Psoas muscle (tissue), 8 donors: Measurements from ENCODE around the gene FGF11. TPM values are rescaled to one million over a fixed set of nuclear protein-coding genes. Genes with fewer than 3 reads are reported as not detected.
A peak's percentile ranks its signal among the peaks of the same experiment; 100 is the strongest.

Experiments
- ATAC-seq, 4 donors: fragments of 200-7000 bp; cut with Tn5 transposase; one replicate each; pipeline ENCODE4 v1.9.1; 2020; ENCODE audit warnings: moderate library complexity in 3 of 4, mild to moderate bottlenecking in 2 of 4
- DNase-seq, 2 donors: peaks; one replicate each; pipeline ENCODE4 v3.0.0-alpha.2; 2020
- H3K27ac ChIP-seq: fragments of 200-600 bp; one replicate; pipeline ENCODE4 v1.8.0; 2022
- H3K27me3 ChIP-seq, 3 donors: fragments of 200-600 bp in 1 of 3; one replicate each; pipeline versions ENCODE4 v1.6.1 to v1.8.0; 2013 to 2022; ENCODE audit warnings: low read length in 2 of 3, mild to moderate bottlenecking in 2 of 3, moderate library complexity in 1 of 3; ENCODE audit not compliant: insufficient read depth in 3 of 3
- H3K36me3 ChIP-seq, 2 donors: fragments of 200-600 bp in 1 of 2; one replicate each; pipeline versions ENCODE4 v1.6.1 to v1.8.0; 2013 to 2022; ENCODE audit warnings: low read depth in 1 of 2, mild to moderate bottlenecking in 1 of 2, moderate library complexity in 1 of 2; ENCODE audit not compliant: insufficient read depth in 1 of 2
- H3K4me1 ChIP-seq: fragments of 200-600 bp; one replicate; pipeline ENCODE4 v1.8.0; 2022
- H3K4me3 ChIP-seq: fragments of 200-600 bp; one replicate; pipeline ENCODE4 v1.8.0; 2022; ENCODE audit warnings: mild to moderate bottlenecking
- H3K9me3 ChIP-seq: fragments of 200-600 bp; one replicate; pipeline ENCODE4 v1.8.0; 2022
- CTCF ChIP-seq: fragments of 200-600 bp; IDR thresholded peaks from one replicate; pipeline ENCODE4 v1.8.0; 2022; ENCODE audit warnings: antibody characterized with exemption
- WGBS, 3 donors: extraction: QIAGEN DNeasy Blood & Tissue Kit; methylation state at CpG; one replicate each; pipeline versions ENCODE4 v1.1.6 to v1.1.7; 2013; 5-methylcytosine and 5-hydroxymethylcytosine counted together
- intact Hi-C, 2 donors: fragments of 100-400 bp; cut with DNase I; formaldehyde crosslinking; loops; one replicate each; pipeline versions ENCODE4 v1.11.0 to v1.14.2; 2022
- polyA plus RNA-seq, 3 donors: library from polyadenylated mRNA; stranded (reverse); fragments of 200-250 nt; gene quantifications; one replicate each; pipeline ENCODE4 v1.2.3, GENCODE V29; 2013
- total RNA-seq, 4 donors: library from RNA; stranded (reverse); fragmentation: NEBNext Ultra II Directional in 2 of 4; extraction: Animal tissue kit (Norgen Biotek cat#: 25700) in 2 of 4; gene quantifications; one replicate each; pipeline versions ENCODE4 v1.2.1 to v1.2.4, GENCODE V29; 2021 to 2023
- donor health status: healthy with polysubstance abuse.
- donor health status: DM: no; HTN: no; CAD: no; lungs with moderate emphysema.
- donor health status: Bipolar disorder and iron deficiency.
- donor health status: healthy.
- donor health status: DM: yes; HTN: yes; CAD: no.
- donor health status: DM: no; HTN: no; CAD: no.
- donor health status: DM: no; HTN: no; CAD: no.
- donor health status: DM: yes; HTN: yes; CAD: no.

FGF11 gene
- total and polyA plus RNA-seq, 7 donors = 2.0 to 21.1 (median 4.4) TPM

GRCh38 chr17:7429722-7430121 lies 9.6 kb upstream of the FGF11 start:
- intact Hi-C loops = loop anchor here (5.0 to 10.0 kb wide), 2 partner anchors 62 to 255 kb away; partner anchors contain the start of genes TP53 (in 1 of the 2) and WRAP53 (in 1 of the 2)
- ATAC-seq = no peak
- DNase-seq = no peak

GRCh38 chr17:7431231-7431630 lies 8.1 kb upstream of the FGF11 start:
- no peak overlapping the region for H3K4me3 ChIP-seq
- intact Hi-C loops = loop anchor here (5.0 to 10.0 kb wide), 2 partner anchors 64 to 254 kb away; partner anchors contain the start of genes TP53 (in 1 of the 2) and WRAP53 (in 1 of the 2)
- DNase-seq = no peak
- H3K27ac ChIP-seq = no peak overlapping the region
- no peaks in the 10 kb centered on the region for H3K36me3 ChIP-seq
- no peaks in the 10 kb centered on the region for H3K27me3 ChIP-seq
- 86 to 88% (median 88%) methylated on average over 1 of the region's 1 CpG for WGBS, 3 donors
- peaks cover 10% of the 10 kb centered on the region for H3K4me1 ChIP-seq
- no peaks in the 10 kb centered on the region for H3K9me3 ChIP-seq
- TF ChIP-seq CTCF = no peak
- no peak for ATAC-seq

More at GRCh38 chr17:7429722-7430121, 9.6 kb upstream of the FGF11 start:
- no peaks in the 10 kb centered on the region for H3K36me3 ChIP-seq
- H3K9me3 ChIP-seq = no peaks in the 10 kb centered on the region
- no peak overlapping the region for H3K27ac ChIP-seq
- H3K27me3 ChIP-seq = no peaks in the 10 kb centered on the region
- WGBS, 3 donors = 89 to 92% (median 90%) methylated on average over 9 to 10 of the region's 10 CpGs
- no peaks in the 10 kb centered on the region for H3K4me1 ChIP-seq
- H3K4me3 ChIP-seq = no peak overlapping the region
- no peak for TF ChIP-seq CTCF

- Histone ChIP-seq H3K36me3 (no peaks in the 10 kb centered on the region), H3K27ac (no peak overlapping the region), H3K27me3 (no peaks in the 10 kb centered on the region), H3K9me3 (no peaks in the 10 kb centered on the region), H3K4me1 (peaks cover 17% of the 10 kb centered on the region), H3K4me3 (no peak overlapping the region)
- WGBS, 3 donors = 88 to 93% (median 89%) methylated on average over 11 of the region's 11 CpGs
- DNase-seq = no peak
- no peak for TF ChIP-seq CTCF
- ATAC-seq = no peak
- intact Hi-C loops = loop anchor here (5.0 to 10.0 kb wide), 2 partner anchors 65 to 253 kb away; partner anchors contain the start of genes TP53 (in 1 of the 2) and WRAP53 (in 1 of the 2)
These were observed 7.0 kb upstream of the FGF11 start for GRCh38 chr17:7432296-7432695.

GRCh38 chr17:7435676-7436555 lies 3.4 kb upstream of the FGF11 start:
- no peak for TF ChIP-seq CTCF
- peak overlapping the region; percentile 100 for H3K27ac ChIP-seq
- peak in 2 of 4 donors; percentile 4 for ATAC-seq
- WGBS, 3 donors = 10 to 11% (median 11%) methylated on average over 47 to 49 of the region's 49 CpGs
- H3K9me3 ChIP-seq = no peaks in the 10 kb centered on the region
- peak overlapping the region; percentile 72 for H3K4me3 ChIP-seq
- peaks cover 38% of the 10 kb centered on the region for H3K4me1 ChIP-seq
- H3K36me3 ChIP-seq = no peaks in the 10 kb centered on the region
- DNase-seq = peak; percentile 52 to 70
- no peaks in the 10 kb centered on the region for H3K27me3 ChIP-seq
- intact Hi-C loops = loop anchor here (2.0 to 10.0 kb wide), 4 partner anchors 31 to 249 kb away; partner anchors contain the start of genes KCTD11 (in 1 of the 2), SENP3 (in 1 of the 2), TMEM256 (in 1 of the 2) and TP53 (in 1 of the 2)
